Hematopoietic multipotent progenitor cell treated with erythropoietin and hydrocortisone succinate and interleukin-3 and kit ligand, for 6 days (in vitro differentiated cells): ENCODE data around the gene KRTAP5-3.
A peak's percentile ranks its signal among the peaks of the same experiment; 100 is the strongest.
"Not testable (repeated sequence)": the region's sequence is repeated elsewhere in the genome, so short reads cannot be mapped to it uniquely, and the experiment has no call there.

Source experiments
- DNase-seq: peaks from one replicate; pipeline ENCODE4 v3.0.0-alpha.2; 2015

The KRTAP5-3 gene

DNA sequence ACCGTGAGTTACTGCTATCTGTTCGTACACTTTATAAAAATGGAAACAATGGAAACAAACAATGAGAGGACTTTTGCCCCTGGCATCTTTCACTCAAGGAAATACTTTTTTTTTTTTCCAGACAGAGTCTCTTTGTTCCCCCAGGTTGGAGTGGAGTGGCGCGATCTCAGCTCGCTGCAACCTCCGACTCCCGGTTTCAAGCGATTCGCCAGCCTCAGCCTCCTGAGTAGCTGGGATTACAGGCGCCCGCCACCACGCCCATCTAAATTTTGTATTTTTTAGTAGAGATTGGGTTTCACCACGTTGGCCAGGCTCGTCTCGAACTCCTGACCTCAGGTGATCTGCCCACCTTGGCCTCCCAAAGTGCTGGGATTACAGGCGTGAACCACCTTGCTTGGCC is 32.5 kb downstream of the KRTAP5-3 start:
- DNase-seq = not testable (repeated sequence)

DNA sequence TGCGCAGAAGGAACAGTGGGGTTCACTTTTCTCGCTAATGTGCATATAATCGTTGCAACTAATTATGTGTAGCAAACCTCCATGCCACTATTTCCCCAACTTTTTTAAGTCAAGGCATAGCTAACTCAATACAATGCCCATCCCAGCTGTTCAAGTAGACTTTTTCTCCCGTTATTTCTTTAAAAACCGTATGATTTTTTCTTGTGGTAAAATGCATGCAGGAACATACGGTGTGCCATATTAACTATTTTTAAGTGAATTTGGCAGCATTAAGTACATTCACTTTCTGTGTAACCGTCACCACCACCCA is 33.4 kb downstream of the KRTAP5-3 start:
- no peak for DNase-seq

DNA sequence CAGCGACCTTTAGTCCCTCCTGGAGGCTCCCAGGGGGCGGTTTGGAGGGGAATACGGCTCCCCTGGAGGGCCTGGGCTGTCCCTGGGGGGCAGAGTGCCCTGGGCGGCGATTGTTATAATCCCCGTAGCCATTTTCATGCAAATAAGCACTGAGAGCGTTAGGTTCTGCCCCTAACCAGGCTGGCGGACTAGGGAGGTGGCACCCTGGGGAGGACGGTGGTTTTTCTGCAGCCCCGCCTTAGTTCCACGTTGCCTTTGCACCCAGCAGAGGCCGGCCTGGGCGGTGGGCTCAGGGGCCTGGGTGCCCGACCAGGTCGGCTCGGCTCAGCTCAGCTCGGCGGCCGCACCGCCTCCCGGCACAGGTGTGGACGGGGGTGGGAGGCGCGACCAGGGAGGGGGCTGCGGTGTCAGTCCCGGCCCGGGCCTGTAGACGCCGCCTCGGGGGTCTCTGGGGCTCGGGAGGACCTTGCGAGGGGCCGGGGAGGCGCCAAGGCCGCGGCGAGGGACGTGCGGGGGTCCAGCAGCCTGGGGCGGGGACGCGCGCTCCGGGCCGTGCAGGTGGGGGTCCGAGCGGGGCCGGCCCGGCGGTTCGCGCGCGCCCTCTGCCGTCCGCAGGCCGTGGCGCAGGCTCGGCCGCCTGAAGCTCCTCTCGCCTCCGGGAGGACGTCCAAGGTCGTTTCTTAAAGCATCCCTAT is 33.9 kb downstream of the KRTAP5-3 start:
- DNase-seq = peak; percentile 70

DNA sequence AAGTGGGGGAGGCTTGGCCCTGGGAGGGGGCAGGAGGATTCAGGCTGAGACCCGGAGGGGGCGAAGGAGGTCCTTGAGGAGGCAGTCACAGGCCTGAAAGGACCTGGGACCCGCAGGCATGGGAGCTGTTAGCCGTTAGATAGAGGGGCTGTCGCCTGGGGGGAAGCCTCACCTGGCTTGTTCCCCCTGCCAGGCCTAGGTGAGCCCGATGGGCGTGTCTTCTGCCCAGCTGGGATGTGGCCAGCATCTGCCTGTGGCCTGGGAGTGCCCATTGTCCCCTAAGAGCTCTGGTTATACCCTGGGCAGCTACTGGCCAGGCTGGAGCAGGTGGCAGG is 34.4 kb downstream of the KRTAP5-3 start:
- DNase-seq = no peak

DNA sequence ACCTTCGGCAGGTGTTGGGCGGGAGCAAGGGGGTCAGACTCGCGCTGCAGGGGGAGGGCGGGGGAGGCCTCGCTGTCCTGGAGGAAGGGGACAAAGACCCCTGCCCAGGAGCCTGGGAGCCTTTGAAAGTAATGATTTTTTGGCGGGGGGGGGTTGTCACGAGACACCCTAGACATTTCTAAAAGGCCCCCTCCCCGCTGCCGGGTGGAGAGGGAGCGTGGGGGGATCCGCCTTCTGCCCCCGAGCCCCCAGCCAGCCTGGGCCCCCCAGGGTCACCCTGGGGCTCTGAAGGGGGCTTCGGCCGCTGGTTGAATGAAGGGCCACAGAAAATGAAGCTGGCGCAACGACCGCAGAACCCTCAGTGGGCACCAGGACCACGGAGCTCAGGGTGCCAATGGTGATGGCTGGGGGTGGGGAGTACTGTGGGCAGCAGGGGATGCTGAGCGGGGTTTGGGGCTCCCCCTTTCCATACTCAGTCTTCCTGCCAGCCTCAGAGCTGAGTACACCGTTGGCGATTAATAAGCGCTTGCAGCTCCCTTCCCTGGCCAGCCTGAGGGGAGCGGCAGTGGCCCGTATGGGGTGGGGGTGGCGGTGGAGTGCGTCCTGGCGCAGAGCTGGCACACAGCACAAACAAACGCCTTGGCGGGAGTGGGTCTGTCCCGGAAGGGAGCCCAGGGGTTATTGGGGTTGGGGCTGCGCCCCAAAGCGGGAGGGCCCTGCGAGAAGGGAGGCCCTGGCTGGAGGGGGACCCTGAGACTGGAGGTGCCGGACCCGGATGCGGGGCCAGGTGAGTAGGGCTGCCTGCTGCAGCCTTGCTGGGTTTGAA is 35.0 kb downstream of the KRTAP5-3 start:
- DNase-seq = no peak

DNA sequence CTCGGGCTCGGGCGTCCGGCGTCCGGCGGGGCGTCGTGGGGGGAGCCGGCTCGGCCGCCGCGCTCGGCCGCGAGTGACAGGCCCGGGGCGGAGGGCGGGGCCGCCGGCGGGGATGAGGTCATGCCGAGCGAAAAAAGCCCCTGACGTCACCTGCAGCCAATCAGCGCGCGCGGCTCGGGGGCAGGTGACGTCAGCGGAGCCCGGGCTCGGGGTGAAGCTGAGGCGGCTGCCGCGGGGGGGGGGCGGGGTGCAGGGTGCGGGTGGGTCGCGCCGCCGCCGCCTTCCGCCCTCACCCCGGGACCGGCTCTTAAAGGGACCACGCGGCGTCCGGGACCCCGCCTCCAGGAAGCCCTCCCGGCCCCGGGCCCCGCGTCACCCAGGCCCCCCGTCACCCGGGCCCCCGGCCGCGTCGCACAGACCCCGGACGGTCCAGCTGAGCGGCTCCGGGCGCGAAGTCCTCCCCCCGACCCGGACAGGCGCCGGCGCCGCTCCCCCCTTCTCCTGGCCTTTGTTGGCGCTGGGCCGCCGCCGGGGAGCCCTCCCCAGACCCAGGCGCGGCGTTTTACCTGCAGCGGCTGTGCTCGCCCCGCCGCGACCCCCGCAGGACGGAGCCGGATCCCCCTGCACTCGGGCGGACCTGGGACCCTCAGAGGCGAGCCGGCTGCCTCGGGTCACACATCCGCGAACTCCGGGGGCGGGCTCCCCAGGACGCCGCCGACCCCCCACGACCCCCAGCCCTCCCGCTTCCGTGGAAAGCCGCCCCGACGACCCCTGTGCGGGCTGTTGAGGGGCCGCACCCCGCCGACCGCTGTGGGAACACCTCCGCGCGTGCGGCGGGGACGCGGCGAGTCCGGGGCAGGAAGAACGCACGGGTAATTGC is 35.8 kb downstream of the KRTAP5-3 start, which contains the start of gene DUSP8:
TSS of gene DUSP8 (minus strand) at position 75 of the 880 bp plus-strand sequence. CDS start 6,445 bp downstream, outside the sequence.
- DNase-seq = peak; percentile 82

DNA sequence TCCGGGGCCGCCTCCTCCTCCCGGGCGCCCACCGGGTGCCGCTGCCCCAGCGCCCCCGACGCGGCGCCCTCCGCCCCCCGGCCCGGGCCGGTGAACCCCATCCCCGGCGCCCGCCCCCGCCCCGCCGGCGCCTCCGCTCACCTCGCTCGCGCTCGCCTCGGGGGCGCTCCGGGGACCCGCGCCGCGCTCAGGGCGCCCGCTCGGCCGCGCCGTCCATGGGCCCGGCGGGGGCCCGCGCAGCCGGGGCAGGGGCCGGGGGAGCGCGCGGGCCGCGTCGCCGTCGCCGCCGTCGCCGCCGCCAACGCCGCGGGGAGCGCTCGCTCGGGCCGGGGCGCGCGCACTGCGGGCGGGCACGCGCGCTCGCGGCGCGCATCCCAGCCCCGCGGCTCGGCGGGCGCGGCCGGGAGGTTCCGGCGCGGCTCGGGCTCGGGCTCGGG is 36.5 kb downstream of the KRTAP5-3 start:
- DNase-seq = no peak

DNA sequence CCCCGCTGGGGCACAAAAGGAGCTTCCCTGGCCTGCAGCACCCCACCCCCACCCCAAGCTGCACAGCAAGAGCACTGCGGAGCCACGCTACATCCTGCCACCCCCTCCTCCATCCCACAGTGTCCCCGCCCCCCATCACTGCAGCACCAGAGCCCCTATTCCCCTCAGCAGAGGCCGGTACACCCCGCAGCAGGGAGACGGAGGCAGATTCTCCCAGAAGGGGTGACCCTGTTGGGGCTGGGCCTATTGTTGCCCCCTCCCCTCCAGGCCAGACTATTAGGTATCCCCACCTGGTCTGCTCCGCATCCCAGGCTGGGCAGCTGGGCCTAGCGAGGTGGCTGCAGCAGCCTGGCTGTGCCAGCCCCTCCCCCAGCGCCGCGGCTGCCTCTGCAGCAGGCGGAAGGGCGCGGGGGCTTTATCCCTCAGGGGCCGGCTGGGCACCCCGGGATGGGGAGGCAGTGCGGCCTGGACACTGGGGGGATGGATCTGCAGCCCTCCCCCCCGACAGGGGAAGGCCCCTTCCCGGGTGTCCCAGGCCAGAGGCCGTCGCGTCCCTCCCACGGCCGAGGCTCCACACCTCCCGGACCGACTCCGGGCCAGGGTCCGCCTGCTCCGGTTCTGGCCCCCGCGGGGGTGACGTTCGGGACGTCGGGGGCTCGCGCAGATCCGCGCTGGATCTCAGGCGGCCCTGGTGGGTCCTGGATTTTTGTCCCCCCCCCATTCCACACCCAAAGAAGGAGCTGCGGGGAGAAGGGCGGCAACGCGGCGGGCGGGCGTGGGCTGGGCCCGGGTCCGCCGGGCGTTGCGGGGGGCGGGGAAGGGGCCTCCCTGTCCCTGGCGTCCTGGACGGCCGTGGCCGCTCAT is 37.1 kb downstream of the KRTAP5-3 start:
- no peak for DNase-seq

DNA sequence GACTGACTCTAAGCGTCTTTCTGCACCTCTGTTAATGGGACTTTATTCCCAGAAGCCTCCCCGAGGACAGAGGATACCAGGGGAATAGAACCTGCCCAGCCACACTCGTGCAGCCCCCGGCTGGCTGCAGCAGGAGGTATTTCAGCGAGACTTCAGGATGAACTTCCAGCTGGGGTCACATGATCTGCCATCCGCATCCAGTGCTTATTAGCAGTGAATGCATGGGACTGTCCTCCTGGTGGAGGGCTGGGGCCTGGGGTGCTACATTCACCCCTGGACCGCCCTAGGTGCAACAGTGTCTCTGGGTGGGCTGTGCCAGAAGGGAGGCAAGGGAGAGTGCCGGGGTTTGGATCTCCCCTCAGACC is 37.8 kb downstream of the KRTAP5-3 start:
- no peak for DNase-seq

DNA sequence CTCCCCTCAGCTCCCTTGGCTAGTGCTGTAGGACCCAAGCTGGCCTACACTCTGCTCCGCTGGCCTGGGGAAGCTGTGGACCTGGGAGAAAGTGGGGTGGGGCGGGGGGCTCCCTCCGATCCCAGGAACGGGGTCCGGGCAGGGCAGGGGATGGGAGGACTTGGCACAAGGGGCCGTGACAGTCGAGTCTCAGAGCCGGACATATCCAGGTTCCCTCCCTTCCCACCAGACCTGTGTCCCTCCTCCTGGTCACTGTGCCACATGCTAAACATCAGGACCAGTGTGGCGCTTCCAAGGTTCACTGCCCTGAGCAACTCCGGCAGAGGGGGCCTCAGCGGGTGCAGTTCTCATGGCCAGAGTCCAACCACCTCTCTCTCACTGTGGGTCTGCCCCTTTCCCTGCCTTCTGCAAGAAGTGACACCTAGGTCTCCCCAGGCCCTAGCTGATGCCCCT is 38.2 kb downstream of the KRTAP5-3 start:
- no peak for DNase-seq

DNA sequence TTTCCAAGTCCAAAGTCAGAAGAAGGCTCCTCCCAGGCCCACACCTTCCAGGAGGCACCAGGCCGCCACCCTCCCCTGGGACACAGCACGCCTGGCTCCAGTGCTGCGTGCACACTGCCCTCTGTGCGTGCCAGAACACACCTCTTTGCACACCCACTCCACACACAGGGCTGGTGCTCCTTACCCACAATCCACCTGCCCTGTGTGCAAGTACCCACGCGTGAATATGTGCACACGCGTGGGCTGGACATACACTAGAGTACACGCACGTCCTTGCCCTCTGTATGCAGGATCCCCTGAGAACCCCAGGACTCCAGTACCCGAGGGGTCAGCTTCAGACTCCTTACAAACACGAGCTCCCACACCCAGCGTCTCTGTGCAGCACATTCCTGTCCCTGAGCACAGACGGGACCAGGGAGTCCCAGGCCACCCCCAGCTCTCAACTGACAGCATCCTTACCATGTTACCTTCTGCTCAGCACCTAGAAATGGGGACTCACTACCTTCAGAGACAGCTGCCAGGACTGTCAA is 38.9 kb downstream of the KRTAP5-3 start:
- no peak for DNase-seq

DNA sequence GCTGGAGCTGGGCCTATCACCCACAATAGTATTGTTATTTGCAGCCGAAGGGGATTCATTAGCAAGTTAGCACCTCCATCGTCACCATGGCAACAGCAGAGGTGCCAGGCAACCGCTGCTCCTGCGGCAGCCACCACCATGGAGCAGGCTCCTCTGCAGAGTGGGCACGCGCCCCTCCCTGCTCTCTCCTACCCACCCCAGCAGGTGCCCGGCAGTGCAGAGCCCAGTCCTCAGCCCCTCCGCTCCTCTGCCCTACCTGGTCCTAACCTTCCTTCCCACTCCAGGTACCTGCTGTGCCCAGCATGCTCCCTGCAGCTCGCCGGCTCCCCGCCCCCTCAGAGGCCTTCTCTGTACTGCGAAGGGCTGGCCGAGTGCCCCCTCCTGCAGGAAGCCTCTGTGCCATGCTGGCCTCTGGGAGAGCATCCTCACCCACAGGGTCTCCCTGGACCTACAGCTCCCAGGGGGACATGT is 39.8 kb downstream of the KRTAP5-3 start:
- peak; percentile 40 for DNase-seq

DNA sequence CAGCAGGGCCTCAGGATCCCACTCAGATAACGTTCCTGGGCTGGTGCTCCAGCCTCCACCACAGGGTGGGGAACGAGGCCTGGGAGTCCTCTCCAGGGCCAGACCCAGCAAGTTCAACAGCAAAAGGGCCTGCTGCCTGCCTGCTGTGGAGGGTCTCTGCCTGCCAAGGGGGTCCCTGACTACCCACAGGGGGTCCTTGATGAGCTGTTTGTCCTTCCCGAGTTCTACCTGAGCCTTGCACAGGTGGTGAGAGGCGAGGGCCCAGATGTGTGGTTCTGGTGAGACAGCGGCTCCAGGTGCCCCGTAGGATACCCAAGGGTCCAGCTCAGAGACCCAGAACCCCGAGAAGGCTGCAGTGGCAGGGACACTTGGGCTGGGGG is 40.6 kb downstream of the KRTAP5-3 start:
- DNase-seq = no peak

DNA sequence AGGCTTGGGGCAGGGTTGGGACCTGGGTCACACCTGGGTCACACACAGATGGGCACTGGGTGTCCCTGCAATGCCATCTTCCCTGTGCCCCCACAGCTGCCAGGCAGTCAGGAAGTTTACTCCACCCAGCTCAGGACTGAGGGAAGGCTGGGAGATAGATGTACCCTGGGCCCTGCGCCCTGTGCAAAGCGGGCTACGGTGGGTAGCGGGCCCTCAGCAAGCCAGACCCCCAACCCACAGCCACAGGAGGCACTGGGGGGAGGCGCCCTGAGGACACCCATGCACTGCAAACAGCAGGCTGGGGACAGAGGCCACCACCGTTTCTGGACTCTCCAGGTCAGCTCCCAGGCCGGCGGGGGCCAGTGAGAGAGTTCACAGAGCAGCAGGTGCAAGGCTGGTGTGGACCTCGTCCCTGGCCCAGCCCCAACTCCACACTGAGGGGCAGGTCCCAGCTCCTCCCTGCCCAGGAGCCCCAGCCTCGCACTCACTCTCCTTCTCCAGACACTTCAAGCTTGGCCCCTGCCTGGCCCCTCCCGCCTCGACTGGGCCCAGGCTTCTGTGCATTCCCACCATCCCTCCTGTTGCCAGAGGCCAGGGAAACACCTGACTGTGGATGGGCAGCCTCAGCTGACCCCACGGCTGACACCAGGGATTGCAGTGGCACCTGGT is 41.1 kb downstream of the KRTAP5-3 start:
- DNase-seq = no peak

DNA sequence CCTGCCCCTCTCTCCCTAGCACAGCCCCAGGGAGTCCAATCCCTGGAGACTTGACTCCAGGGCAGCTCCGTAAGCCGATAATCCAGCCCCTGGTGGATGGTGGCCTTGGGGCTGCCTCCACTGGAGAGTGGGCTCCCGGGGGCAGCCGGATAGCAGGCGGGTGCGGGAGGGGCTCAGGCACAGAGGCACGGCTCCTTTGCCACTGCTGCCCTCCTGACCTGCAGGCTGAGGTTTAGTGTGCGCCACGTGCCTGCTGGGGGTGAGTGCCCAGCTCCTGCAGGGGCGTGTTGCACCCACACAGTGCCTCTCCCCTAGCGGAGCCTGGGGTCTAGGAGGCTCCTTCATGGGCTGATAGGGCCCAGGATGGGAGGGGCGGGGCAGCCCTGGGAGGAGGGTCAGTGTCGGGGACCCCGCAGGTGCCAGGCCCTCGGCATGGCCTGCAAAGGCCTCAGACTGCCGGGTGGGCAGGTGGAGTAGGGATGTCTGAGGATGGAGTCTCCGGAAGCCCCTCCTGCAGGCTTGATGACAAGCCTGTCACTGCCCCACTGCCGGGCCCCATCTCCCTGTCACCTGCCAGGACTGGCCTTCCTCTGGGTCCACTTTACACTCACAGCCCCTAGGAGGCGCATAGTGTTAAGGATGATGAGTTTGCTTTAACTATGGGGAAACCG is 41.7 kb downstream of the KRTAP5-3 start:
- DNase-seq = no peak

DNA sequence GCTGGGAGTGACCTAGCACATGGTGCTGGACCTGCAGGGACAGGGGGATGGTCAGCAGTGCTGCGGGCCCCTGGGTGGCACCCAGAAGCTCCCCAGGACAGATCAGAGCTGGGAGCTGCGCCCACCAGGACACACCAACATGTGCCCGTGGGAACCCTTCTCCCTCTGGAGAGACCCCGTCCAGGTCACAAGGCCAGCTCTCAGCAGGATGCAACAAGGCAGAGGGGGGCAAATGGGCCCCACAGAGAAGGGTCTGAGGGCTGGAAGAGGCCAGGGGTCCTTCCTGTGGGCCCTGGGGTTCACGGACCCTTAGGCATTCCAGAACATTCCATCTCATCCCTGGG is 42.4 kb downstream of the KRTAP5-3 start:
- DNase-seq = no peak

DNA sequence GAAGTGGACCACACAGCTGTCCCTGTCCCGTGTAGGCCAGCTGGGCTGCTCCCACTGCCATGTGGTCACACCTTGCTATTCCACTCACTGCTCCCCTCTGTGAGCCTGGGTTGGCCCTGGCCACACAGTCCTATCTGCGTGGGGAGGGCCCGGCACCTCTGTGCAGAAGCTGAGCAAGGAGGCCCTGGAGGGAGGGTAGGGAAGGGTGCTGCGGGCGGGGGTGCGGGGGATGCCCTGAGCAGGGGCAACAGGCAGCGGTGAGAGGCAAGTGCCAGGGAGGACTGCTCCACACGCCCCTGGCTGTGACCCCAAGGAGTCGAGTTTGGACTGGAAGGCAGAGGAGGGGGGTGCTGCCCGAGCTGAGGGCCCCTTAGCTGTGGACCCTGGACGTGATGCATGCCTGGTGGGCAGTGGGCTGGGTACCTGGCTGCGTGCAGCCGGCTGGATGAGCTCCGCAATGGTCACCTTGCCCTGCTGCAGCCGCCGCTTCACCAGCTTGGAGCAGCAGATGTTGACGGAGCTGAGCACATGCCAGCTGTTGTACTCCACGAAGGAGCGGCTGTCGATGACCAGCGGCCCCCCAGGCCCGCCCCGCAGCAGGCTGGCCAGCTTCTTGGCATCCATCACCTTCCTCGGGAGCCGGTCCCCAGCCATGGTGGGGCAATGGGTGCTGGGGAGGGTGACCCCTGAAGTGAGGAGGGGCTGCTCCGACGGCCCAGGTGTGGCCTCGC is 42.9 kb downstream of the KRTAP5-3 start:
- no peak for DNase-seq

DNA sequence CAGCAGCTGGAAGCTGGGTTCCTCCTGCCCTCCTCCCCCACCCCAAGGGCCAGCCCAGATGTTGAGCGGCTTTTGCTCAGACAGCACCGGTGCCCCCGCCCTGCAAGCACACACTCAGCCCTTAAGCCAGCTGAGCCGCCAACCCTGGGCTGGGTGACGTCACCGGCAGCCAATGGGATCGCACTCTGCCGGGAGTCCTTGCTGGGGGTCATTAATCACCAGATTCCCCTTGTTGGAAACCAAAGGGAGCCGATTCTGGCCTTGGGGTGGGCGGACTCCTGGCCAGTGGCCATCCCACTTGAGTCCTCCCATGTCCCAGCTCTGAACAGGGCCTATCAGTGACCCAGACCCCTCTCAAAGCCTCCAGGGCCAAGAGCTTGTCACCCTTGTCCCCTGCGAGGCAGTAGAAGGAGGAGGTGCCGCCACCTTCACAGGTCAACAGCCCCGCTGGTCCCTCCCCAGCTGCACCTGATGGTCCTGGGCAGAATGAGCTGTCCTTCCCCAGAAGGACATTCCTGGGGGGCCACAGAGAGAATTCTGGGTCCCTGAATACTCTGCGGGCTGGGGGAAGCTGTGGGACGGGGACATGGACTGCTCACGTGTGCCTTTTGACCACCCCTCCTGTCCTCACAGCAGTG is 43.6 kb downstream of the KRTAP5-3 start:
- DNase-seq = peak; percentile 47

DNA sequence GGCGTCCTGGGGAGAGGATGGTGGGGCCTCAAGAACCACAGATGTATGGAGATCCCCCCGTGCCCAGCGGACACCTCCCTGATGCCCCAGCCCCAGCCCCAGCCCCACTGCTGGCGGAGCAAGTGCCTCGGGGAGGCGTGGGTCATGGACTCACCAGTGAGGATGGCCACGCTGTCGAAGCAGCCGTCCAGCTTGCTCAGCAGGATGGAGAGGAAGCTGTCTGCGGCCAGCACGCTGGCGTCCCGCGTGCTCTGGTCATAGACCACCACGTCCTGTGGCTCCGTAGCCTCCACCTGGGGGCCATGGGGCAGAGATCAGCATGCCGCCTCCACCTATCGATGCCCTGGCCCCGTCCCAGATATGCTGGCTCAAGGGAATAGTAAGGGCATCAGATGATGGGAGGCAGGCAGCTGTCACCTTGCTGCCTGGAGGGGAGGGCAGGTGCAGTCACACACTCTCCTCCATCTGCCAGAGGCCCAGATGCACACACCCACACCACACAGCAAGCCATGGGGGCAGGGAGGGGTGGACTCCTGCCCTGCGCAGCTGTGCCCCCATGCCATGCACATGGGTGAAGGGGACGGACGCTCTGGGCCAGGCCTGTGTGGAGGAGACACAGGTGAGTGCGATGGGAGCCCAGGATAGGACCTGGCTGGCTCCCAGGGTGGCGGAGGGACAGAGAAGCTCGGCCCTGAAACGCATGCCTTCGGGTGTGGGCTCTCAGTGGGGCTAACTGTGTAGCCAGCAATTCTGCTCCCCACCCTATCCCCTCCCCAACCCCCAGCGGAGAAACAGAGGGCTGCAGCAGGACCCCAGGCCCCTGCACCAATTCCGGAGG is 44.3 kb downstream of the KRTAP5-3 start:
- no peak for DNase-seq
